Vagina (tissue), 2 donors: ENCODE data around the gene VPS8.

Experiments
- POLR2A ChIP-seq, 2 donors: fragments of 450-650 bp; IDR thresholded peaks; one replicate each; pipeline ENCODE4 v1.6.1; 2017; ENCODE audit warnings: antibody characterized with exemption in 2 of 2, mild to moderate bottlenecking in 2 of 2, moderate library complexity in 2 of 2
- POLR2AphosphoS5 ChIP-seq, 2 donors: sonication (generic); formaldehyde crosslinking; IDR thresholded peaks; one replicate each; pipeline ENCODE4 v1.9.0; 2017; ENCODE audit warnings: antibody characterized with exemption in 2 of 2, mild to moderate bottlenecking in 2 of 2, low read depth in 1 of 2; ENCODE audit not compliant: insufficient read depth in 1 of 2
- TF ChIP-seq, protein P1 (sequence below), 3 experiments: fragments of 450-650 bp in 2 of 3; fragments of 200-600 bp in 1 of 3; sonication (generic) in 1 of 3; IDR thresholded peaks; one replicate each; pipeline ENCODE4 v1.5.1; 2017 to 2019; ENCODE audit warnings: antibody characterized with exemption in 3 of 3, mild to moderate bottlenecking in 2 of 3, moderate library complexity in 2 of 3

DNA sequence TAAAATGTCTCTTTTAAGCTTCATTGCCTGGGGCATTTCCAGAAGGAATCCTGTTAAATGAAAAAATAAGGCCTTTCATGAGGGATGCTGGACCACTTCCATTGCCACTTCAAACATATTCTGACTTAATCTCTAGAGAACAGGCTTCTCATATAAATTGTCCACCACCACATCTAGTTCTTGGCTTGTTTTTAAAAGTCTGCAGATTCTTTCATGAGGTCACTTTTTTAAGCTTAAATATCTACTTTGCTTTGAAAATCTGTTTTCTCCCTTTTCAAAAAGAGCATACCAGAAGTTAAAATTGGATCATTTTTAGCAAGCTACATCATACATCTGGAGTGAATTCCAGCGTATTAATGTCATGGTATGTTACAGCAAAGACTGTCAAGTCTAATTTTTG, 209.3 kb downstream of the VPS8 start:
- TF ChIP-seq POLR2A (IDR thresholded peaks at IDR 0.05) (no peak), POLR2AphosphoS5 (IDR thresholded peaks at IDR 0.05; ENCODE audit: insufficient read depth in 1 of 2, low read depth in 1 of 2) (no peak)
- TF ChIP-seq, protein P1, sequence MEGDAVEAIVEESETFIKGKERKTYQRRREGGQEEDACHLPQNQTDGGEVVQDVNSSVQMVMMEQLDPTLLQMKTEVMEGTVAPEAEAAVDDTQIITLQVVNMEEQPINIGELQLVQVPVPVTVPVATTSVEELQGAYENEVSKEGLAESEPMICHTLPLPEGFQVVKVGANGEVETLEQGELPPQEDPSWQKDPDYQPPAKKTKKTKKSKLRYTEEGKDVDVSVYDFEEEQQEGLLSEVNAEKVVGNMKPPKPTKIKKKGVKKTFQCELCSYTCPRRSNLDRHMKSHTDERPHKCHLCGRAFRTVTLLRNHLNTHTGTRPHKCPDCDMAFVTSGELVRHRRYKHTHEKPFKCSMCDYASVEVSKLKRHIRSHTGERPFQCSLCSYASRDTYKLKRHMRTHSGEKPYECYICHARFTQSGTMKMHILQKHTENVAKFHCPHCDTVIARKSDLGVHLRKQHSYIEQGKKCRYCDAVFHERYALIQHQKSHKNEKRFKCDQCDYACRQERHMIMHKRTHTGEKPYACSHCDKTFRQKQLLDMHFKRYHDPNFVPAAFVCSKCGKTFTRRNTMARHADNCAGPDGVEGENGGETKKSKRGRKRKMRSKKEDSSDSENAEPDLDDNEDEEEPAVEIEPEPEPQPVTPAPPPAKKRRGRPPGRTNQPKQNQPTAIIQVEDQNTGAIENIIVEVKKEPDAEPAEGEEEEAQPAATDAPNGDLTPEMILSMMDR (IDR thresholded peaks at IDR 0.05), result no peak
